GM10266 (cell line): Measurements from ENCODE around the gene TAX1BP3.

Source experiments
- DNase-seq: peaks from one replicate; pipeline ENCODE4 v3.0.0; 2012; ENCODE audit errors: extremely low spot score
- TF ChIP-seq, protein P1 (sequence below): IDR thresholded peaks from 2 replicates; pipeline ENCODE4 v1.5.1; 2012; ENCODE audit warnings: mild to moderate bottlenecking, low read depth; ENCODE audit not compliant: control insufficient read depth, insufficient read depth; ENCODE audit errors: missing control alignments

TAX1BP3 gene

GRCh38 chr17:3699951-3700350 is 31.6 kb upstream of the TAX1BP3 start:
- TF ChIP-seq, protein P1, sequence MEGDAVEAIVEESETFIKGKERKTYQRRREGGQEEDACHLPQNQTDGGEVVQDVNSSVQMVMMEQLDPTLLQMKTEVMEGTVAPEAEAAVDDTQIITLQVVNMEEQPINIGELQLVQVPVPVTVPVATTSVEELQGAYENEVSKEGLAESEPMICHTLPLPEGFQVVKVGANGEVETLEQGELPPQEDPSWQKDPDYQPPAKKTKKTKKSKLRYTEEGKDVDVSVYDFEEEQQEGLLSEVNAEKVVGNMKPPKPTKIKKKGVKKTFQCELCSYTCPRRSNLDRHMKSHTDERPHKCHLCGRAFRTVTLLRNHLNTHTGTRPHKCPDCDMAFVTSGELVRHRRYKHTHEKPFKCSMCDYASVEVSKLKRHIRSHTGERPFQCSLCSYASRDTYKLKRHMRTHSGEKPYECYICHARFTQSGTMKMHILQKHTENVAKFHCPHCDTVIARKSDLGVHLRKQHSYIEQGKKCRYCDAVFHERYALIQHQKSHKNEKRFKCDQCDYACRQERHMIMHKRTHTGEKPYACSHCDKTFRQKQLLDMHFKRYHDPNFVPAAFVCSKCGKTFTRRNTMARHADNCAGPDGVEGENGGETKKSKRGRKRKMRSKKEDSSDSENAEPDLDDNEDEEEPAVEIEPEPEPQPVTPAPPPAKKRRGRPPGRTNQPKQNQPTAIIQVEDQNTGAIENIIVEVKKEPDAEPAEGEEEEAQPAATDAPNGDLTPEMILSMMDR = no peak
- no peak for DNase-seq

DNA sequence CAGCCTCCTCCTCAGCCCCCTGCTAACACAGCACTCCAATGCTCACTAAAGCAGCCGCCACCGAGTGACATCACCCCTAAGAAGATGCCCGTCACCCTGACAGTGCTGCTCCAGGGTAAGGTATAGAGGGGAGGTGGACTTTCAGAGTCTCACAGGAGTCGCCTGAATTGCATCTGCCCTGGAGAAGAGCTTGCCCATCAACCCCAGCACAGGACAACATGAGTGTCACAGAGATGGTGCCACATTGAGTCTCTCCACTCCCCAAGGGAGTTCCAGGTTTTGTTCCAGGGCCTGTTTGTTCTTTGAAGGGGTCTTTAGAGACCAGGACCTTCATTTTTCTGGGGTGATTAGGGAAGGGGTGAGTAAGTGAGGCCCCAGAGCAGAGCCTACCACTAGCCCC is 29.8 kb upstream of the TAX1BP3 start:
- TF ChIP-seq, protein P1 = no peak
- no peak for DNase-seq

DNA sequence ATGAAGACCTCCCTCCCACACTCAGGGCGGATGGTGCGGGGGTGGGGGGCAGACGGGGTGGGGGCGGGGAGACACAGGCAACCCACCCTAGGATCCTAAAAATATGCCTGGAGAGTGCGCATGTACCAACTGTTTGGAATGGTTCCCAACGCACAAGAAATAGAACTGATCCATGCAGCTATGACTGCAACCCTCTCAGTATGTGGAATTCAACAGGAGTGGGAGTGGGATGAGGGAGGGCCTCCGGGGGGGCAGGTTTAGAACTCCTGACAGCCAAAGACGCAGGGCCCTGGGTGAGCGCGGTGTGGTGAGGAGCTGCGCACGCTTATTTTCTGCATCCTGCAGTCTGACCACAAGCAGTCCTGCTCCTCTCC is 28.7 kb upstream of the TAX1BP3 start:
- no peak for DNase-seq
- TF ChIP-seq, protein P1 = no peak

DNA sequence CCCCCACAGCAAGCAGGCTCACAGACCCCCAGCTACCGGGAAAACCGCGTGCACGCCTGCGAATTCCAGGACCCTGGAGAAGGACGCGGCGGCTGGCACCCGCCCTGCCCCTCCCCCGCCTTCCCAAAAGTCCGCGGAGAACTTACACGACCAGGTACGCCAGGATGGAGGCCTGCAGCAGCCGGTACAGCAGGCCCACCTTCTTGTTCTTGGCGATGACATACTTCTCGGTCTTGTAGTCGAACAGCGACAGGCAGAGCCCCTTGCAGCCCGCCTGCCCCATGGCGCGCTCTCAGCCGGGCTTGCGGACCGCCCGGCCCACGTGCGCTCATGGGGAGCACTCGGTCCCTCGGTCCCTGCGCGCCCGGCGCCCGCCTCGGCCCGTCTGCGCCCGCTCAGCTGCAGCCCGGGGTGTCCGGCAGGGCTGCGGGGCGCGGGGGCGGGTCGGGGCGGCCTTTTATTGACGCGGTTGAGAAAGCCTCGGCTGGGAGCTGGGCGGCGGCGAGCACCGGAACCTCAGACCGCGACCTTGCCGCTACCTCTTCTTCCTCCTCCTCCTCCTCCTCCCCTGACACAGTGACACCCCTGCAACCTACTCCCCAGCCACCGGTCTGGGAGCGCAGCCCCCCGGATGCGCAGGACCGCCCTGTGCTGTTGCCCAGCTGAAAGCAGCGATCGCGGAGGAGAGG is 27.5 kb upstream of the TAX1BP3 start, which contains the start of gene P2RX5:
Gene P2RX5 (minus strand): TSS at position 433 of the 689 bp plus-strand sequence. CDS start 150 bp downstream, at position 283.
- peak; percentile 62 for DNase-seq
- TF ChIP-seq, protein P1 = no peak

GRCh38 chr17:3695129-3695722 is 26.8 kb upstream of the TAX1BP3 start:
- no peak for DNase-seq
- TF ChIP-seq, protein P1 = no peak

DNA sequence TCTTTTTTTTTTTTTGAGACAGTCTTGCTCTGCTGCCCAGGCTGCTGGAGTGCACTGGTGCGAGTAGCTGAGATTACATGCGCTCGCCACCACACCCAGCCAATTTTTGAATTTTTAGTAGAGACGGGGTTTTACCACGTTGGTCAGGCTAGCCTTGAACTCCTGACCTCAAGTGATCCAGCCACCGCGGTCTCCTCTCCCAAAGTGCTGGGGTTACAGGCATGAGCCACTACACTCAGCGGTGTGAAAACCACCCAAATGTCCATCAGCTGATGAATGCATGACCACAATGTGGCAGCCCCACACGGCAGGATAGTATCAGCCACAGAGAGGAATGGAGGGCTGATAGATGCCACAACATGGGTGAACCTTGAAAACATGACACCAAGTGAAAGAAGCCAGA is 25.5 kb upstream of the TAX1BP3 start:
- DNase-seq = no peak
- TF ChIP-seq, protein P1 = no peak

- TF ChIP-seq, protein P1 = no peak
- DNase-seq = no peak
Observed at GRCh38 chr17:3693141-3693540, 24.8 kb upstream of the TAX1BP3 start.
